ENCODE measurements around the gene PRR36.

Gene PRR36

GRCh38 chr19:7921302-7921966 lies 47.2 kb upstream of the PRR36 start:
- Histone ChIP-seq H3K4me2 (ENCODE audit: low read length) (peak overlapping the region; percentile 53), H2BK12ac (ENCODE audit: low read length) (no peak overlapping the region), H4K91ac (ENCODE audit: low read depth, low read length) (no peak overlapping the region), H3K36me3 (ENCODE audit: control insufficient read depth in 1 of 2, insufficient read depth in 2 of 2, low read length in 2 of 2) (peaks cover 20 to 22% of the 10 kb centered on the region in 2 experiments), H3K9ac (ENCODE audit: low read length) (no peak overlapping the region), H3K14ac (ENCODE audit: low read length) (no peak overlapping the region), H3K23ac (ENCODE audit: low read length) (no peak overlapping the region), H2AFZ (ENCODE audit: insufficient read depth, low read length, poor library complexity) (no peak overlapping the region), H2BK120ac (ENCODE audit: insufficient read depth, low read length, poor library complexity) (no peak overlapping the region), H4K8ac (ENCODE audit: low read depth, low read length) (no peak overlapping the region), H2AK5ac (ENCODE audit: low read length) (no peak overlapping the region), H3K79me1 (ENCODE audit: low read length) (peaks cover 4% of the 10 kb centered on the region), H4K12ac (ENCODE audit: low read depth, low read length) (no peak overlapping the region), H3K79me2 (ENCODE audit: control insufficient read depth, insufficient read depth, low read length, poor library complexity) (peaks cover 2% of the 10 kb centered on the region), H3K4ac (ENCODE audit: low read depth, low read length) (no peak overlapping the region), H2BK5ac (ENCODE audit: low read depth, low read length, poor library complexity) (no peak overlapping the region), H3K18ac (ENCODE audit: low read length) (no peak overlapping the region), H3K4me1 (ENCODE audit: control insufficient read depth in 1 of 2, insufficient read depth in 2 of 2, low read length in 2 of 2) (peaks cover 15 to 22% of the 10 kb centered on the region in 2 experiments), H3K27ac (ENCODE audit: low read depth, low read length) (no peak overlapping the region), H3K27me3 (ENCODE audit: insufficient read depth, low read length) (peaks cover 20% of the 10 kb centered on the region), H3K9me3 (ENCODE audit: insufficient read depth, low read depth, low read length) (peaks cover 3% of the 10 kb centered on the region), H3K4me3 (ENCODE audit: low read depth, low read length) (no peak overlapping the region)
- WGBS (ENCODE audit: extremely low coverage, insufficient coverage, insufficient read length) = no CpG with 5 or more reads among the region's 17 CpGs
- peak in 1 of 2 donors; percentile 31 for DNase-seq

GRCh38 chr19:7920519-7921301 lies 46.5 kb upstream of the PRR36 start:
- Histone ChIP-seq H3K4ac (ENCODE audit: low read depth, low read length) (no peak overlapping the region), H2AFZ (ENCODE audit: insufficient read depth, low read length, poor library complexity) (peak overlapping the region; percentile 48), H2BK12ac (ENCODE audit: low read length) (no peak overlapping the region), H3K27ac (ENCODE audit: low read depth, low read length) (peak overlapping the region; percentile 70), H4K12ac (ENCODE audit: low read depth, low read length) (peak overlapping the region; percentile 58), H3K4me2 (ENCODE audit: low read length) (peak overlapping the region; percentile 61), H3K79me1 (ENCODE audit: low read length) (peaks cover 2% of the 10 kb centered on the region), H3K9me3 (ENCODE audit: insufficient read depth, low read depth, low read length) (peaks cover 3% of the 10 kb centered on the region), H4K91ac (ENCODE audit: low read depth, low read length) (peak overlapping the region; percentile 73), H2BK120ac (ENCODE audit: insufficient read depth, low read length, poor library complexity) (no peak overlapping the region), H3K18ac (ENCODE audit: low read length) (peak overlapping the region; percentile 91), H3K14ac (ENCODE audit: low read length) (peak overlapping the region; percentile 79), H3K79me2 (ENCODE audit: control insufficient read depth, insufficient read depth, low read length, poor library complexity) (peaks cover 2% of the 10 kb centered on the region), H3K4me3 (ENCODE audit: low read depth, low read length) (peak overlapping the region; percentile 78), H3K9ac (ENCODE audit: low read length) (peak overlapping the region; percentile 14), H3K4me1 (ENCODE audit: control insufficient read depth in 1 of 2, insufficient read depth in 2 of 2, low read length in 2 of 2) (peaks cover 16 to 23% of the 10 kb centered on the region in 2 experiments), H3K36me3 (ENCODE audit: control insufficient read depth in 1 of 2, insufficient read depth in 2 of 2, low read length in 2 of 2) (peaks cover 20 to 22% of the 10 kb centered on the region in 2 experiments), H3K23ac (ENCODE audit: low read length) (no peak overlapping the region), H2BK5ac (ENCODE audit: low read depth, low read length, poor library complexity) (peak overlapping the region; percentile 77), H4K8ac (ENCODE audit: low read depth, low read length) (peak overlapping the region; percentile 91), H3K27me3 (ENCODE audit: insufficient read depth, low read length) (peaks cover 27% of the 10 kb centered on the region), H2AK5ac (ENCODE audit: low read length) (no peak overlapping the region)
- peak; percentile 94 to 95 for DNase-seq
- no CpG with 5 or more reads among the region's 62 CpGs for WGBS (ENCODE audit: extremely low coverage, insufficient coverage, insufficient read length)

GRCh38 chr19:7919610-7920518 lies 45.7 kb upstream of the PRR36 start, which contains the start of gene SNAPC2:
Gene SNAPC2 (plus strand): TSS chr19:7920338. CDS start chr19:7920367, 29 bp downstream.
- peak within 1 kb of the TSS; percentile 48 for H2AFZ ChIP-seq (ENCODE audit: insufficient read depth, low read length, poor library complexity)
- peak within 1 kb of the TSS; percentile 14 for H3K9ac ChIP-seq (ENCODE audit: low read length)

More at GRCh38 chr19:7919610-7920518, 45.7 kb upstream of the PRR36 start, which contains the start of gene SNAPC2:
- Histone ChIP-seq H3K14ac (ENCODE audit: low read length) (peak within 1 kb of the TSS; percentile 79), H2AK5ac (ENCODE audit: low read length) (peak within 1 kb of the TSS; percentile 39), H3K27ac (ENCODE audit: low read depth, low read length) (peak within 1 kb of the TSS; percentile 70), H3K4me1 (ENCODE audit: control insufficient read depth in 1 of 2, insufficient read depth in 2 of 2, low read length in 2 of 2) (peaks cover 16 to 23% of the 10 kb centered on the region in 2 experiments), H4K8ac (ENCODE audit: low read depth, low read length) (peak within 1 kb of the TSS; percentile 91), H3K36me3 (ENCODE audit: control insufficient read depth in 1 of 2, insufficient read depth in 2 of 2, low read length in 2 of 2) (peaks cover 20 to 22% of the 10 kb centered on the region in 2 experiments), H3K4ac (ENCODE audit: low read depth, low read length) (peak within 1 kb of the TSS; percentile 8), H3K79me2 (ENCODE audit: control insufficient read depth, insufficient read depth, low read length, poor library complexity) (peaks cover 2% of the 10 kb centered on the region), H4K91ac (ENCODE audit: low read depth, low read length) (peak within 1 kb of the TSS; percentile 73), H3K9me3 (ENCODE audit: insufficient read depth, low read depth, low read length) (peaks cover 4% of the 10 kb centered on the region), H3K4me2 (ENCODE audit: low read length) (peak within 1 kb of the TSS; percentile 61), H3K4me3 (ENCODE audit: low read depth, low read length) (peak within 1 kb of the TSS; percentile 78), H2BK120ac (ENCODE audit: insufficient read depth, low read length, poor library complexity) (peak within 1 kb of the TSS; percentile 35), H2BK12ac (ENCODE audit: low read length) (peak within 1 kb of the TSS; percentile 19), H3K18ac (ENCODE audit: low read length) (peak within 1 kb of the TSS; percentile 91), H3K79me1 (ENCODE audit: low read length) (peaks cover 2% of the 10 kb centered on the region), H2BK5ac (ENCODE audit: low read depth, low read length, poor library complexity) (peak within 1 kb of the TSS; percentile 77), H3K23ac (ENCODE audit: low read length) (no peak within 1 kb of the TSS), H4K12ac (ENCODE audit: low read depth, low read length) (peak within 1 kb of the TSS; percentile 75), H3K27me3 (ENCODE audit: insufficient read depth, low read length) (peaks cover 31% of the 10 kb centered on the region)
- DNase-seq = peak; percentile 86 to 94
- no CpG with 5 or more reads among the region's 62 CpGs for WGBS (ENCODE audit: extremely low coverage, insufficient coverage, insufficient read length)

Data from trophoblast cell (in vitro differentiated cells and primary cell).